Right renal cortex interstitium (tissue), 3 donors: ENCODE measurements around the gene ASCL2. TPM values are rescaled to one million over a fixed set of nuclear protein-coding genes. Genes with fewer than 3 reads are reported as not detected.

Source experiments
- DNase-seq, 3 donors: peaks; one replicate each; pipeline ENCODE4 v3.0.0-alpha.2; 2013; ENCODE audit warnings: low read depth in 3 of 3, low spot score in 2 of 3
- polyA plus RNA-seq, 3 donors: library from polyadenylated mRNA; unstranded; fragments of 120-200 nt; gene quantifications; one replicate each; pipeline ENCODE4 v1.2.1, GENCODE V29; 2013; ENCODE audit not compliant: insufficient read length in 3 of 3

Gene ASCL2
- polyA plus RNA-seq, 3 donors: 1.9 to 2.7 (median 2.0) TPM

DNA sequence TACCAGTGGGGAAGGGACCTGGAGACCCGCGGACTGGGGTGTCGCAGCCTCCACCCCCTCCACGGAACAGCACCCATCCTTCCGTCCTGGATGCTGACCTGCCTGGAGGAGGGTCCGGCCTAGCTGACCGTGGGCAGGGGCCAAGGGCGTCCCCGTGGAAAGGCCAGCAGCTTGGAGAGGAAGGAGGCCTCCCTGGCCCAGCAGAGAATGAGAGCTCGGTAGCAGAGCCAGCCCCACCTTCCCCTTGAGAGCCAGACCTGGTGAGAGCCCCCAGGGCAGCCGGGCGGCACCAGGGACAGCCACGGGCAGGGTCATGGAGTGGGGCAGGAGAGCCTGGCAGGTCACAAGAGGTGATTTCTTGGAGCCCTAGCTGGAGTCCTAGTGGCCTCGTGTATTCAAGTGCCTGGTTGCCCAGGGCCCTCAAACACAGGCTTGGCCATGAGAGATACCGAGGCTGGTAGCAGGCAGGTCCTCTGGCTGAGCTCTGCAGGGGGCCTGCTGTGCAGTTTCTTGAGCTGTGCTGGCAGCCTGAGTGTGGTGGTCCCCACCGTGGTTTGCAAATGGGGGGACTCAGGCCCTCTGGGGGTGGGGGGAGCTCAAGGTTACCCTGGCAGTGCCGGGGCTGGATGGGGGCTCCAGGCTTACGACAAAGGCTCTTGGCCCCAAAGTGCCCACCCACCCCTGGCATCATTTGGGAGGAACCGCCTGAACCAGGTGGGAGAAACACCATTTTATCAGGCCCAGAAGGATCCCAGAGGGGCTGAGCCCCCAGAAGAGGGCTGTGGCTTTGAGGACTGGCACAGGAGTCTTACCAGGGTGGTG lies 39.1 kb upstream of the ASCL2 start:
- no peak for DNase-seq

DNA sequence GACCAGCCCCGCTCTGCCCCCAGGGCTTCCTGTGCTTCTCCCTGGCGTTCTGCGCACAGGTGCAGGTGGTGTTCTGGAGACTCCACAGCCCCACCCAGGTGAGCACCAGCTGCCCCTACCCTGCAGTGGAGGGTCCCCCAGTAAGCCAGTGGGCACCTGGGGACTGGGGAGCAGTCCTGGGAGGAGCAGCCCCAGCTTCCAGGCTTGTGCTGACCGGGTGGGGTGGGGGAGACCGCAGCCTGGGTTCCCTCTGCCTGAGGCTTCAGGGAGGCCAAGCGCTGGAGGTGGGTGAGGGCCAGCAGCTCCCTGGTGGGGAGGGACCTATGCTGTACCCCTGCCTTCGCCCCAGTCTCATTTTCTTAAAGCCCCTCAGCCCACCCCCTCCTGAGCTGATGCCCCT lies 38.3 kb upstream of the ASCL2 start:
- no peak for DNase-seq

DNA sequence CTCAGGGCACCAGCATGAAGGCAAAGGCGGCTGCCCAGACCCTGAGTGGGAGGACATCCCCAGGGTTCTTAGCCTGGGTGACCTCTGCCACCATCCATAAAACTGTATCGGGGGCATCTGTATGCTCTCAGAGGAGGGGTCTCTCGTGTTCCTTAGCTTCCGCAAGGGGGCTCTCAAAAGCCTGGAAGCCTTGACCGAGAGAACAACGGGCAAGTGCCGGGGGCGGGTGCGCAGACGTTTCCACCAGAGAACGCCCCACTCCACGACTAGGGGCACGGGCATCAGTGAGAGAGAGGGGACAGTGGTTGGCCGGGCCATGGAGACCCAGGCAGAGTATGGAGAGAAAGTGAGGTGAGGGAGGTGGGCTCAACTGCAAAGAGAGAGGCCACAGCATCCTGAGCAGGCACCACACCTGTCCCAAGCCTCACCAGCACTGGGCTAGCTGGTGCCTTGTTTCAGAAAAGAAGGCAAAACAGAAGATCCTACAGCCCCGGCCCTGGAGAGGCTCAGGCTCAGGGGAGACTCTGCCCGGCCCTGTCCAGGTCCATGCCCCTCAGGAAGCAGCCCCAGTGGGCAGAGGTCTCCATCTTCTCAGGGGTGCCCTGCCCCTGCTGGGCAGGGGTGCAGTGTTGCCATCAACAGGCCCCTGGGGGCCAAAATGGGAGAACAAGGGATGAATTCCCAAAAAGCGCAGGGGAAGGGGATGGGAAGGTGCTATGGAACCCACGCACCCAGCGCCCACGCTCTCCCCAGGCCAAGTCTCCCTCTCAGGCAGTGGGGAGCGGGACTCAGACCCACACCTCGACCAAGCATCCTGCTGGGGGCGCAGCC lies 37.3 kb upstream of the ASCL2 start:
- no peak for DNase-seq

DNA sequence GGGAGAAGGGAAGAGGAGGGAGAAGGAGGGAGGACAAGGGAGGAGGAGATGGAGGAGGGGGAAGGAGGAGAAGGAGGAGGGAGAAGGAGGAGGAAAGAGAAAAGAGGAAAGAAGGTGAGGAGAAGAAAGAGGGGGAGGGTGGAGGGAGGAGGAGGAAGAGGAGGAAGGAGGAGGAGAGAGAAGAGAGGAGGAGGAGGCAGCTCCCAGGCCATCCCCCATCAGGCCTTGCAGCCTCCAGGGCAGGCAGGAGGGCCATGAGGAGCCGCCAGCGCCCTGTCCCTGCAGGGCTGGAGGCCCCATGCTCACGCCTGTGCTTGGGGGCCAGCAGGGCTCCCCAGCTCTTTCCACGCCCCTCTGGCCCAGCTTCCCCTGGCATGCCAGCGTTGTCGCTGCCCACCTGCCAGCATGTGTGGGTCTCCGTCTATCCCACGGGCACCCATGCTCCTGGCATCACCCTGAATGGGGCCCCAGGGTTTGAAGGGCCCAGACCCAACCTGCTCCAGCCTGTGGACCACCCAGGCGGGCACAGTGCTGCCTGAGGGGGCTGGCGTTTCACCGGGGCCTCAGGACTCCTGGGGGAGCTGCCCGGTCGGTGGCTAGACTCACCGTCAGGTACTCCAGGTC lies 36.6 kb upstream of the ASCL2 start:
- no peak for DNase-seq

DNA sequence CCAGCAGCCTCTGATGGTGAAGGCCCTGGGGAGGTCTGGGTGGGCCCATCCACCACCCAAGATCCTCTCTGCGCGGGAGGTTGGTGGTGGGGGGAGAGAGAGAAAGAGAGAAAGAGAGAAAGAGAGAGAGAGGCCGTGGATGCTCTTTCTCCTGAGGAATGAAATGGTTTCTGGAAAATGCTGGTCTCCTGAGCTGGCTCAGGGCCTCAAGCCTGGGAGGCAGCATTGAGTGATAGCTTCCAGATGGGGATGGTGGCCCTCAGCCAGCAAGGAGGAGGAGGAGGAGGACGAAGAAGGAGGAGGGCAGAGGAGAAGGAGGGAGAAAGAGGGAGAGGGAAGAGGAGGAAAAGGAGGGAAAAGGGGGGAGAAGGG lies 36.0 kb upstream of the ASCL2 start:
- peak in 1 of 3 donors; percentile 67 for DNase-seq

DNA sequence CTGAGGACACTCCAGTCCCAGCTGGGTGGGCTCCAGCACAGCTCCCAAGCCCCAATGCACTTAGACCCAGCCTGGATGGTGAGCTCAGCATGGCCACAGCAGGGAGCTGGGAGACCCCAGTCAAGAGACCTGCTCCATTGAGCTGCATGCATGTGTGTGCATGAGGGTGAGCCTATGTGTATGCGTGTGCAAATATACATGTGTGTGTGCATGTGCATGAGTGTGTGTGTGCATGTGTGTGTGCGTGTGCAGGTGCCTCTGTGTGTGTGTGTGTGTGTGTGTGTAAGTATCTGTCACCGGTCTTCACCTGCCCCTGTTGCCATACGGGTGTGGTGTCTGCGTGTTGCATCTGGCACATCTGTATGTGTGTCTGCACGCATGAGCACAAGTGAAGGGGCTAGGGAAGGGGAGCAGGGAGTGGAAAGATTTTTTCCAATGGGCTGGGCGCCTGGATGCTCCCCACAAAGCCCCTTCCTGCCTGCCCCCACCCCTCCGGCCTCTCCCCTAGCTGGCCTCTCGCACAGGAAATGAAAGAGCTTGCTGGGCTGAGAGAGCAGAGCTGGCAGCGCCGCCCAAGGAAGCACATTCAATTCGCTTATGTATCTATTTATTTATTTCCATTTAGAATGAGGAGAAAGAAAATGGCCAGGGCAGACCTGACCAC lies 35.5 kb upstream of the ASCL2 start:
- DNase-seq: peak in 1 of 3 donors; percentile 46

DNA sequence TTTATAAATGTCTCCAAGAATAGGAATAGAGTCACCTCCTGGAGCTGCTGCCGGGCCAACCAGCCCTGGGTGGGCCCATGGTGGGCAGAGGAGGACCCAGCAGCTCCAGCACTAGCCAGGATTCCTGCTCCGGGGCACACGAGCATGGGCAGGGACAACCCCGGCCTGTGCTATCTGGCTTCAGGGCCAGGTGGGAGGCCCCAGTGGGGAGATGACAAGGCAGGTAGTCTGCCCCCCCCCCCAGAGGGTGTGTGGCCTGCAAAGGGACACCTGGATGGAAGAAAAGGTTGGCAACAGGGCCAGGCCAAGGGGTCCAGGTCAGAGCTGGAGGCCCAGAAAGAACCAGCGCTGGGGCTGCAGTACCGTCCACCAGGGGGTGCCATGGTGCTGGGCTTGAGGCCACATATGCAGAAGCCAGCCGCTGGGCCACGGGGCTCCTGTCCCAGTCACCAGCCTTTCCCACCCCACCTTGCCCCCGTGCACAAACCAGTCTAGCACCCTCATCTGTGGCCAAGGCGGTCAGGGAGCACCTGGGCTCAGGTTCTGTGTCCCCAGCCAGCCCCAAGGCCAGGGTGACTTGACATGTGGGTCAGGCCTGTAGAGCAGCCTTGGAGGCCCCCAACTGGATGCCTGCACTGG lies 34.9 kb upstream of the ASCL2 start:
- DNase-seq: no peak

DNA sequence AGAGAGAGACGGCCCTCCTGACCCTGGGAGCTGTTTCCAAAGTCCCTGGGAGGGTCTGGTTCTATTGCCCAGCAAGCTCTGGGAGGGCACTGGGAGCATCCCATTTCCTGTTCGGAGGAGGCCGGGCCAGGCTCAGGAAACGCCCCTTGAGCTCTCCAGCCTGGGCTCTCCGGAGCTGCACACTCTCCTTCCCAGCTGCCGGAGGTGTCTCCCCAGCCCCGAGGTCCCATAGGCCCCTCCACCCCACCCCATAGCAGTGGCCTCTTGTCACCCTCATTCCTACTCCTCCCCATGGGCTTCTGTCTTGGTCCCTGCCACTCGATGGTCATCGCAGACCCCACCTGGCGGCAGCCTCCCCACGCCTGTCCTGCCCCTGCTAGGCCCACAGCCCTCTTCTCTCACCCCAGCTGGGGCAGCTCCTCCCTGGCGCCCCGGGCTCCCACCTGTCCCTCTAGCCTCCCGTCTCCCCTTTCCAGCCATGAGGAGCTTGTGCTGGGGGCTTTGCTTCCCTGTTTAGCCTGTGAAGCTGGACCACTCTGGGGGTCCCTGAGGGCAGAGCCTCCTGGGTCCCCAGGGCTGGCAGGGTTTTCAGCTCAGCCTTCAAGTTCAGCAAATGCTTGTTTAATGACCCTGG lies 34.2 kb upstream of the ASCL2 start:
- no peak for DNase-seq

DNA sequence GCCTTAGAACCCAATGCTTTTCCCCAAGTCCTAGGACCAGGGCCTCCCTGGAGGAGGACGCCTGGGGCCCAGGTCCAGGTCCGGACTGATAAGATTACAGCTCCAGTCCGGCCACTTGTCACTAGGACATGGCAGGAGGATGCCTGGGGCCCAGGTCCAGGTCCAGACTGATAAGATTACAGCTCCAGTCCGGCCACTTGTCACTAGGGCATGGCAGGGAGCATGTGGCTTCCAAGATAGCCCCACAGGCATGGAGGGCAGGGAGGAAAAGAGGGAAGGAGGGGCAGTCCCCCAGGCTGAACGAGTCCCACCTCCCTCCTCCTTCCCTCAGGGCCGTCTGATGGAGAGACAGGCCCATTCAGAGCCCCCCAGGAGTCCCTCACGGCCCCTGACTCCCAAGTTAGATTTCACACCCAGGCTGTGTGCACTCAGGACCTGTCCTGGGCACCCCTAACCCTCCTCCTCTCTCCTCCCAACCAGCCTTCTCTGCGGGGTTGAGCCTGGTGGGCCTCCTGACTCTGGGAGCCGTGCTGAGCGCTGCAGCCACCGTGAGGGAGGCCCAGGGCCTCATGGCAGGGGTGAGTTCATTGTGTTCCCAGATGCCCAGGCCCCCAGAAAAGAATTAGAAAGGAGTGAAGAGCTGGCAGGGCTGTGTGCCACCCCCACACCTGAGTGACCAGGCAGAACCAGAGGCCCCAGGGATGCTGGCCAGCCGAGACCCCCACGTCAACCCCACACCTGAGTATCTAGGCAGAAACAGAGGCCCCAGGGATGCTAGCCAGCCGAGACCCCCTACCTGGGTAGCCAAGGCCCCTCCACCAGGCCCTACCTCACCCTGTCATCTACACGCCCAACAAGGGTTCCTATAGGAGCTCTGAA lies 33.5 kb upstream of the ASCL2 start:
- DNase-seq: no peak

DNA sequence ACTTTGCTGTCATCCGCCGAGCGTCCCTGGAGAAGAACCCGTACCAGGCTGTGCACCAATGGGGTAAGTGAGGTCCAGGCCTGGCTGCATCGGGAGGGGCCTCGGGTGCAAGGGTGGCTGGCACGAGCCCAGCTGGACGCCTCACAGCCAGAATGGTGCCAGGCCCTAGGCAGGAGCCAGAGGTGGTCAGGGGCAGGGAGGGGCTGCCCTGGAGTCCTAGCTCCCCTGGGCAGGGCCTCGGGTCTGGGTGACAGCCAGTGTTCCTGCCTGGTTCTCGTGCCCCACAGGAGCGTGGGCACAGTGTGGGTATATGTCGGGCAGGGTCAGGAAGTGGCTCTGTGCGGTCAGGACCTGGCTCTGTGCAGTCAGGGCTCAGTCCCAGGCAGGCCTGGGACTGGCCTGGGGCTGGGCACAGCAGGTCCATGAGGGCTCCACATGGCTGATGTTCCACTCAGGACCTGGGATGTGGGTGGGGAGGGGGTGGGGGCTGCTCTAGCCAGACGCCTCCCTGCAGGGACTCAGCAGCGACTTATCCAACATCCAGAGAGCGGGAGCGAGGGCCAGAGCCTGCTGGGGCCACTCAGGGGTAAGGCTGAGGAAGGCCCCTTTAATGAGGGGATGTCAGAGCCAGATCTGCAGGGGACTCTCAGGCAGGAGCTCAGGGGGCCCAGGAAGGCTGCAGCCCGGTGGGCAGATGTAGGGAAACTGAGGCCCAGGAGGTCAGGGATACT lies 32.7 kb upstream of the ASCL2 start:
- DNase-seq: no peak

DNA sequence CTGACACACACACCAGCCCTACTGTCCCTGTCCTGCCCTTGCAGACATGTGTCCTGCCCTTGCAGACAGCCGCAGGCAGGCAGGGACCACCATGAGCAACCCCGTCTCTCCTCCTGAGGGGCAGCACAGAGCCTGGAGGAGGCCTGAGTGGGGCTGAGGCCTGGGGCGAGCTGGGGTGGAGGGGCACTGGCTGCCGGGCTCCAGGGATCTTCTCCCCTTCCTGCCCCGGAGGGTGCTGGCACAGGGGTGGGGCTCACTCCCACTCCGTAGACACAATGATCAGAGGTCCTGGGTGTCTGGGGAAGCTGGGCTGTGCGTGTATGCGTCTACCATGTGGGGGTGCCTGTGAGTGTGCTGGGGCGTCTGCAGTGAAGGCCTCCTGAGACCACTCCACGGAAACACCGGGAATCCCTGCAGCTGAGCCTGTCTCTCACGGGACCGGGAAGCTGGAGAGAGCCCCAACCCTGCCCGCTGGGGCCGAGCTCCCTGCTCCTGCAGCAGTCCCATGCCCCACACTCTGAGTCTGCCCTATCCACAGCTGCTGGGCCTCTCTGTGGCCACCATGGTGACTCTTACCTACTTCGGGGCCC lies 32.0 kb upstream of the ASCL2 start:
- no peak for DNase-seq

DNA sequence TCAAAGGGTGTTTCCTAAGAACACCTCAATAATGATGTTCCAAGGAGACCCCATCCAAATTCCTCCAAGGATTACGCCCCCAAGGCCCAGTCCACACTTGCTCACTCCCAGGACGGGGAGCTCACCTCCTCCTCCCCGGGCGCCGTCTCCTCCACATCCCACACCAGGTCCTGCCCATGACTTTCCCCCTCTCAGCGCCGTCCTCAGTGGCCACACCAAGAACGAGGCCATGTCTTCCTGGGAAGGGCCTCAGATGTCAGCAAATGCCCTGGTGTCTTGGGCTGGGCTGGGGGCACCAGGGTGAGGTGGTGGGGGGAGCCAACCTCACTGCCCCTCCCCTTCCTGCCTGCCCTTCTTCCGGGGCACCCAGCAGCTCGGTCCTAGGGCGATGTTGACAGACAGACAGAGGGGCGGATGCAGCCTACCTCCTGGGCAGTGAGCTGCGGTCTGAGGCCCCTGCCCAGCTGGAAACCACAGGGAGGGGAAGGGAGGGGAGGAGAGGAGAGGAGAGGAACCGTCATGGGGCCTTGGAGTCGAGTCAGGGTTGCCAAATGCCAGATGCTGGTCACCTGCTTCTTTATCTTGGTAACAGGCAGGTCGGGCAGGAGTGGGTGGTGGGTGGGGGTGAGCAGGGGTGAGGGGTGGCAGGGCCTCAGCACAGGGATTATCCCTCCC lies 31.4 kb upstream of the ASCL2 start, which contains the start of the genes C11orf21 and TSPAN32:
C11orf21 (minus strand) TSS at position 288 of the 675 bp plus-strand sequence; CDS start at position 178, 110 bp downstream.
TSPAN32 (plus strand) TSS at position 383 of the 675 bp plus-strand sequence; CDS start at position 520, 137 bp downstream.
- DNase-seq: no peak

DNA sequence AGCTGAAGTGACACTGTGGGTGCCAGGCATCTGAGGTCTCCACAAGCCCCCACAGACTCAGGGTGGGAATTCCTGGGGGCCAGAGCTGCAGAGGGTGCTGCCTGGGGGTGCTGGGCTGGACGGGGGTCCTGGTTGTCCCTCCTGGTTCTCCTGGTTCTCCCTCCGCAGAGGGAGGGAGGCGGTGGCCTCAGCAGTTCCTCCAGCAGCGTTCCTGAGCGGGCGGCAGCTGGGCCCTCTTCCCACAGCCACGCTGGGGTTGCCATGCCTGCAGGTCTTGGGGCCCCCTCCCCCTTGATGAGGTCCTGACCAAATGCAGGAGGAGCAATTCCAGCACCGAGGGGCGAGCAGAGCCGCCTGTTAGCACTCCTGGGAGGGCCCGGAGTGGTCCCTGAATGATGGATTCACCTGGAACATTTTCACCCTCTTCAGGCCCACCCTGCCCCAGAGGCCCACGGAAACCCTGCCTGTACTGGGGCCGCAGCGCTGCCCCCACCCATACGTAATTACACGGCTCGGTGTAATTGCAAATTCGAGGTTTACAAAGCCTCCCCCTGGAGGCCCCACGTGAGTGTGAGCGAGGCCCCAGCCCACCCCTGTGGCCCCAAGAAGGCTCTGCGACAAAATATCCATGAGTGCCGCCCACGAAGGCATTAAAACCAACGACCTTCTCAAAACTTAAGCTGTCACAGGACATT lies 30.7 kb upstream of the ASCL2 start:
- no peak for DNase-seq

DNA sequence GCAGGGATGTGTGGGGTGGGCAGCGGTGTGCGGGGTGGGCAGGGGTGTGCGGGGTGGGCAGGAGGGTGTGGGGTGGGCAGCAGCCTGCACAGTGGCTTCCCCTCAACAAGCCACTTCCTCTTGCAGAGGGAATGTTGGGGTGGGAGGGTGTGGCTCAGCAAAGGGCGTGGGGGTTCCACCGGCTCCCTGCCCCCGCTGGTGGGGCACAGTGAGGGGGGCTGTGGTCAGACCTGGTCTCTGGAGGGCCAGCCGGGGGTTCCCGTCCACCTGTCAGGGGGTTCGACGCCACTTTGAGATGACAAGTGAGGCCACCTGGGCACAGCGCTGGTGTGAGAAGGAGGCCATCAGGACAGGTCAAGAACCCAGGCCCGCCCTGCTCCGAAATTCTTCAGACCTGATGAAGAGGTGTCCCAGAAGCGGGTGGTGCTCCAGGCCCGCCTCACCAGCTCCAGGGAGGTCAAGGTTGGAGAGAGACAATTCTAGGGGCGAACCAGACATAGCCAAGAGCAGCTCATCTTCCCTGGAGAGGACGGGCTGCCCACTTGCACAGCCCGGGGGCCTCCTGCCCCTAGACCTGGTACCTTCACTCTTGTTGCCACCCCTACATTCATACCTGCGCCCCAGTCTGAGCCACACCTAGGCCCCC lies 30.0 kb upstream of the ASCL2 start:
- DNase-seq: no peak

DNA sequence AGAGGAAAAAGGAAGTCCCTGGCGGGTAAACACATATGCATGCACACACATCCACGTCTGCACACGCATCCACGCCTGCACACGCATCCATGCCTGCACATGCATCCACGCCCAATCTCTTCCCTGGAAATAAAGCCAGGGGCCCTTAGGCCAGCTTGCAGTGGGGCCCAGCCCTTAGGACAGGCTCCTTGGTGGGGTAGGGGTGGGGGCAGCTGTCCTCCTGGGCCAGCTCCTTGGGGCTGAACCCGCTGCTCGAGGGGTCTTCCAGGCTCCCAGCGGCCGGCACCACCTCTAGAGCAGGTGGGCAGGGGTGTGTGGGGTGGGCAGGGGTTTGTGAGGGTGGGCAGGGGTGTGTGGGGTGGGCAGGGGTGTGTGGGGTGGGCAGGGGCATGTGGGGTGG lies 29.4 kb upstream of the ASCL2 start:
- no peak for DNase-seq
